MCF 10A (cell line): ENCODE data around the gene MLF2. TPM values are rescaled to one million over a fixed set of nuclear protein-coding genes. Genes with fewer than 3 reads are reported as not detected.

Source experiments
- BruUV-seq: library from RNA; stranded (reverse); fragments of 400-500 nt; replicated peaks from 2 replicates; lab custom pipeline; 2021; lab: Mats Ljungman, UMichigan
- CTCF ChIA-PET: fragments of 300-600 bp; sonication (Branson Sonifier 250); formaldehyde crosslinking; extraction: SDS; loops from one replicate; lab custom pipeline; 2021; ENCODE audit warnings: antibody characterized with exemption, inconsistent platforms; lab: Yijun Ruan, JAX
- POLR2A ChIA-PET: fragments of 300-600, 350-650 bp; sonication (Branson Sonifier 250); formaldehyde crosslinking; extraction: SDS; loops from one replicate; lab custom pipeline; 2020; ENCODE audit warnings: antibody characterized with exemption, inconsistent platforms; lab: Yijun Ruan, JAX
- DNase-seq: peaks from one replicate; pipeline ENCODE4 v3.0.0-alpha.2; 2018; ENCODE audit not compliant: unreplicated experiment
- H3K27ac Mint-ChIP-seq: one replicate; pipeline ENCODE4 v1.8.0; 2022; ENCODE audit warnings: mild to moderate bottlenecking, low read depth, mixed read lengths; ENCODE audit not compliant: unreplicated experiment
- H3K27me3 Mint-ChIP-seq: one replicate; pipeline ENCODE4 v1.8.0; 2022; ENCODE audit warnings: mixed read lengths; ENCODE audit not compliant: insufficient read depth, unreplicated experiment
- H3K36me3 Mint-ChIP-seq: one replicate; pipeline ENCODE4 v1.8.0; 2022; ENCODE audit warnings: mild to moderate bottlenecking, moderate library complexity, mixed read lengths; ENCODE audit not compliant: insufficient read depth, unreplicated experiment
- H3K4me1 Mint-ChIP-seq: one replicate; pipeline ENCODE4 v1.8.0; 2022; ENCODE audit warnings: mixed read lengths; ENCODE audit not compliant: insufficient read depth, unreplicated experiment
- H3K4me3 Mint-ChIP-seq: one replicate; pipeline ENCODE4 v1.8.0; 2022; ENCODE audit warnings: mild to moderate bottlenecking, moderate library complexity, mixed read lengths; ENCODE audit not compliant: unreplicated experiment
- H3K9me3 Mint-ChIP-seq: one replicate; pipeline ENCODE4 v1.8.0; 2022; ENCODE audit warnings: mixed read lengths; ENCODE audit not compliant: unreplicated experiment
- intact Hi-C: fragments of 100-400 bp; cut with micrococcal nuclease; formaldehyde crosslinking; loops from 2 replicates; pipeline ENCODE4 v1.14.1; 2022
- total RNA-seq: library from RNA; stranded (reverse); gene quantifications from 2 replicates; pipeline ENCODE4 v1.2.3, GENCODE V29; 2022
- TF ChIP-seq, protein P1 (sequence below): fragments of 200-600 bp; IDR thresholded peaks from one replicate; pipeline ENCODE4 v1.8.0; 2022; ENCODE audit warnings: antibody characterized with exemption, mild to moderate bottlenecking; ENCODE audit not compliant: unreplicated experiment

The MLF2 gene
- total RNA-seq, 1 experiment from 2014 or later: 151 TPM

DNA sequence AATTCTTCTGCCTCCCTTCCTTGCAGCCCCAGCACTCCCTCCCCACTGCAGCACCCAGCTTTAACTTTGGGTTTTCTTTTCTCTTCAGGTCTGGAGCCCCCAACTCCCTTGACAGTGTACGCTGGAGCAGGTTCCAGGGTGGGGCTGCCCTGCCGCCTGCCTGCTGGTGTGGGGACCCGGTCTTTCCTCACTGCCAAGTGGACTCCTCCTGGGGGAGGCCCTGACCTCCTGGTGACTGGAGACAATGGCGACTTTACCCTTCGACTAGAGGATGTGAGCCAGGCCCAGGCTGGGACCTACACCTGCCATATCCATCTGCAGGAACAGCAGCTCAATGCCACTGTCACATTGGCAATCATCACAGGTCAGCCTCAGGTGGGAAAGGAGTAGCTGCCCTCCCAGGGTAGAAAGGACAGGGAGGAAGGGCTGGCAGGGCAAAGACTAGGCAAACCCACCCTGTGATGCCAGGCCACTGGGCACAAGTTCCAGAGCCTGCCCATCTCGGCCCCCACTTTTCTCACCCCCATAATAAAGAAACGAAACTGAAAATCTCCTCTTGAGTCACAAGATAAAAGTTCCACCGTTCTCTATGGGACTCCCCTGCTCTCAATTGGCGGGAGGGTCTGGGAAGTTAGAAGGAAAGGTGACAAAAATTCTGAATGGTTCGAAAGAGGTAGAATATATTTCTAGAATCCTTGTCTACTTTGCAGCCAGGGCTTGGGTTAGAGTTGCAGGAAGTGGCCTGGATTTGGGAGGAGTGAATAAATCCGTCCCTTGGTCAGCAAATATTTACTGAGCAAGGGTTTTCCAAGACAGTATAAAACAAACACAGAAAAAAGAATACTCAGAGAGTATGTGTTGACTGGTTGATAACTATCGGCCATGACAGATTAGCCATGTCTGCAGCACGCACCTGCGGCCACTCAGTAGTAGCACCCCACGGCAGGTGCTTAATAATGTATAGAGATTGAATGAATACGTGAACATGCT is 22.5 kb upstream of the MLF2 start:
- TF ChIP-seq, protein P1, sequence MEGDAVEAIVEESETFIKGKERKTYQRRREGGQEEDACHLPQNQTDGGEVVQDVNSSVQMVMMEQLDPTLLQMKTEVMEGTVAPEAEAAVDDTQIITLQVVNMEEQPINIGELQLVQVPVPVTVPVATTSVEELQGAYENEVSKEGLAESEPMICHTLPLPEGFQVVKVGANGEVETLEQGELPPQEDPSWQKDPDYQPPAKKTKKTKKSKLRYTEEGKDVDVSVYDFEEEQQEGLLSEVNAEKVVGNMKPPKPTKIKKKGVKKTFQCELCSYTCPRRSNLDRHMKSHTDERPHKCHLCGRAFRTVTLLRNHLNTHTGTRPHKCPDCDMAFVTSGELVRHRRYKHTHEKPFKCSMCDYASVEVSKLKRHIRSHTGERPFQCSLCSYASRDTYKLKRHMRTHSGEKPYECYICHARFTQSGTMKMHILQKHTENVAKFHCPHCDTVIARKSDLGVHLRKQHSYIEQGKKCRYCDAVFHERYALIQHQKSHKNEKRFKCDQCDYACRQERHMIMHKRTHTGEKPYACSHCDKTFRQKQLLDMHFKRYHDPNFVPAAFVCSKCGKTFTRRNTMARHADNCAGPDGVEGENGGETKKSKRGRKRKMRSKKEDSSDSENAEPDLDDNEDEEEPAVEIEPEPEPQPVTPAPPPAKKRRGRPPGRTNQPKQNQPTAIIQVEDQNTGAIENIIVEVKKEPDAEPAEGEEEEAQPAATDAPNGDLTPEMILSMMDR: no peak

DNA sequence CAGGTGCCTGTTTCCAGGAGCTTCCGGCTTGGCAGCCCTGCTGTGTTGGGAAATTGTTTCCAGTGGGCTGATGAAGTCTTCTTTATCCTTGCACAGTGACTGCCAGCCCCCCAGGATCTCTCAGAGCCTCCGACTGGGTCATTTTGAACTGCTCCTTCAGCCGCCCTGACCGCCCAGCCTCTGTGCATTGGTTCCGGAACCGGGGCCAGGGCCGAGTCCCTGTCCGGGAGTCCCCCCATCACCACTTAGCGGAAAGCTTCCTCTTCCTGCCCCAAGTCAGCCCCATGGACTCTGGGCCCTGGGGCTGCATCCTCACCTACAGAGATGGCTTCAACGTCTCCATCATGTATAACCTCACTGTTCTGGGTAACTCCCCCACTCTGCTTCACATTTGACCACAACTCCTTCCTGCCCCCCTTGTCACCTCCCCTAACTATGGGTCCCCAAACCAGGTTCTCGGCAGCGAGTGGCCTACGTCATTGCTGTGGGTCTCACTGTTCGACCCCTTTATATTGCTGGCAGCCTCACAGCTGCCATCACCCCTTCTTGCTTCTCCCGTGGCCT is 21.6 kb upstream of the MLF2 start:
- H3K27me3 Mint-ChIP-seq: no peaks in the 10 kb centered on the region

More for the DNA sequence above, 22.5 kb upstream of the MLF2 start:
- DNase-seq: no peak
- Mint-ChIP-seq H3K9me3 (no peaks in the 10 kb centered on the region), H3K36me3 (peaks cover 6% of the 10 kb centered on the region), H3K27ac (peak overlapping the region; percentile 31), H3K27me3 (no peaks in the 10 kb centered on the region), H3K4me1 (peaks cover 28% of the 10 kb centered on the region), H3K4me3 (no peak overlapping the region)
- BruUV-seq: no TSS peak
- CTCF ChIA-PET: interaction anchor here (0.5 to 5.5 kb wide), 3 partner anchors 9 to 22 kb away, joined by 3 to 43 read pairs (median 18); partner anchors contain the start of genes MLF2 and PTMS
- POLR2A ChIA-PET: interaction anchor here (1.1 to 1.2 kb wide), 2 partner anchors 8 to 23 kb away, joined by 3 to 4 read pairs; partner anchors contain the start of gene MLF2
- intact Hi-C loops: loop anchor here (5.0 kb wide), 1 partner anchor 208 kb away; the partner anchor contains the start of gene NOP2

DNA sequence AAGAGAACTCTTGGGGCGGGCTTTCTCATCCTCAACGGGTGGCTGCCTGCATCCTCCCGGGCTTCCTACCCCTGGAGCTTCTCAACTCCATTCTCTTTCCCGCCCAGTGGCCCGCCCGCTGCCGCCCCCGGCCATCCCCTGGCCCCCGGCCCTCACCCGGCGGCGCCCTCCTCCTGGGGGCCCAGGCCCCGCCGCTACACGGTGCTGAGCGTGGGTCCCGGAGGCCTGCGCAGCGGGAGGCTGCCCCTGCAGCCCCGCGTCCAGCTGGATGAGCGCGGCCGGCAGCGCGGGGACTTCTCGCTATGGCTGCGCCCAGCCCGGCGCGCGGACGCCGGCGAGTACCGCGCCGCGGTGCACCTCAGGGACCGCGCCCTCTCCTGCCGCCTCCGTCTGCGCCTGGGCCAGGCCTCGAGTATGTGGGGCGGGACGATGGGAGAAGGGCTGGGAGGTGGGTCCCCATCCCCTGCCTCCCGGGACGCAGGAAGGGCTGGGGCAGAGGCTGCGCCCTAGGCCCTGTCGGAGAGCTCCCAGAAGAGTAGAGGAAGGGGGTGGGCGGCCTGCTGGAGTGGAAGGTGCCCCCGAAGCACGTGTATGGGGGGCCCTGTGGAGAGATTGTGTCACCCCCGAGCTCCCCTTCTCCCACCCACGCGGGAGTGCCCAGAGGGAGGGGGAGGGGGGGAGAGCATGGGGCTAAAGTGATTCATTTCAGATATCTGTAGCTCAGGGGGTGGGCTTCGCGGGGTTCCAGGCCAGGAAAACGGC is 20.8 kb upstream of the MLF2 start:
- H3K36me3 Mint-ChIP-seq: peaks cover 15% of the 10 kb centered on the region
- ChIA-PET POLR2A (interaction anchor here (1.1 kb wide), 1 partner anchor 20 kb away, joined by 4 read pairs; no protein-coding TSS in a partner anchor), CTCF (interaction anchor here (0.5 to 5.5 kb wide), 4 partner anchors 7 to 209 kb away, joined by 3 to 43 read pairs (median 10); partner anchors contain the start of genes COPS7A, MLF2 and PTMS)
- H3K27ac Mint-ChIP-seq: no peak overlapping the region
- H3K27me3 Mint-ChIP-seq: no peaks in the 10 kb centered on the region
- peaks cover 37% of the 10 kb centered on the region for H3K4me1 Mint-ChIP-seq
- no peak for DNase-seq
- H3K9me3 Mint-ChIP-seq: no peaks in the 10 kb centered on the region
- no peak overlapping the region for H3K4me3 Mint-ChIP-seq
- intact Hi-C loops: no loop called here
- BruUV-seq: no TSS peak
- TF ChIP-seq, protein P1: no peak

More for the DNA sequence above, 21.6 kb upstream of the MLF2 start:
- intact Hi-C loops: loop anchor here (5.0 kb wide), 1 partner anchor 207 kb away; the partner anchor contains the start of gene NOP2
- Mint-ChIP-seq H3K9me3 (no peaks in the 10 kb centered on the region), H3K4me1 (peaks cover 33% of the 10 kb centered on the region), H3K36me3 (peaks cover 13% of the 10 kb centered on the region), H3K27ac (peak overlapping the region; percentile 31), H3K4me3 (no peak overlapping the region)
- ChIA-PET POLR2A (interaction anchor here (1.1 kb wide), 2 partner anchors 21 to 22 kb away, joined by 3 to 4 read pairs; partner anchors contain the start of gene MLF2), CTCF (interaction anchor here (0.5 to 5.5 kb wide), 5 partner anchors 8 to 351 kb away, joined by 3 to 43 read pairs (median 3); partner anchors contain the start of genes COPS7A, MLF2 and PTMS)
- BruUV-seq: no TSS peak
- TF ChIP-seq, protein P1: no peak
- DNase-seq: no peak
